Stimulated activated CD4-positive, alpha-beta T cell treated with anti-CD3 and anti-CD28 coated beads, TNF-alpha, amount 100 ng/mL, for 4 hours (primary cell): Measurements from ENCODE around the gene LILRA1.
"Not testable (repeated sequence)": the region's sequence is repeated elsewhere in the genome, so short reads cannot be mapped to it uniquely, and the experiment has no call there.

Experiments
- DNase-seq, 3 experiments: peaks; one replicate each; pipeline ENCODE4 v3.0.0-alpha.2; 2020; ENCODE audit warnings: low read depth in 3 of 3

Gene LILRA1

DNA sequence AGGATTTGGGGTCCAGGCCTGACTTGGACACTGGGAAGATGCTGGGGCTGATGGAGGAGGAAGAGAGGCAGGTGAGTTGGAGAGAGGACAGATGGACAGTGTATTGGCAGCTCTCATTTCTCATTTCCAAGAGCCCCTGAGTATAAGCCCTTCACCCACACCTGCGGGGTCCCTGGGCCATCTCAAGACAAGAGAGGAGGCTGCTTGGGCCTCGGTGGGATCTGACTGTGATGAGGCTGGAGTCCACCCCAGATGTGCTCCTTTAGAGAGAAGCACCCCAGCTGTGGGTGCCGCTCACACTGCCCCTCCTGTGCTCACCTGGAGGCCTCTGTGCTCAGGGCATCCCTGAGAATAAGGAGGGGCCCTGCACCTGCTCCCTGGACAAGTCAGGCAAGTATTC lies 16.1 kb upstream of the LILRA1 start:
- DNase-seq, result no peak

DNA sequence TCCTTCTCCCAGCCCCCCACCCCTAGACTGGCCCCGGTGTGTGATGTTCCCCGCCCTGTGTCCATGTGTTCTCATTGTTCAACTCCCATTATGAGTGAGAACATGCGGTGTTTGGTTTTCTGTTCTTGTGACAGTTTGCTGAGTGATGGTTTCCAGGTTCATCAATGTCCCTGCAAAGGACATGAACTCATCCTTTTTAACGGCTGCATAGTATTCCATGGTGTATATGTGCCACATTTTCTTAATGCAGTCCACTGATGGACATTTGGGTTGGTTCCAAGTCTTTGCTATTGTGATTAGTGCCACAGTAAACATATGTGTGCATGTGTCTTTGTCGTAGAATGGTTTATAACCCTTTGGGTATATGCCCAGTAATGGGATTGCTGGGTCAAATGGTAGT lies 15.2 kb upstream of the LILRA1 start:
- DNase-seq, result not testable (repeated sequence)

DNA sequence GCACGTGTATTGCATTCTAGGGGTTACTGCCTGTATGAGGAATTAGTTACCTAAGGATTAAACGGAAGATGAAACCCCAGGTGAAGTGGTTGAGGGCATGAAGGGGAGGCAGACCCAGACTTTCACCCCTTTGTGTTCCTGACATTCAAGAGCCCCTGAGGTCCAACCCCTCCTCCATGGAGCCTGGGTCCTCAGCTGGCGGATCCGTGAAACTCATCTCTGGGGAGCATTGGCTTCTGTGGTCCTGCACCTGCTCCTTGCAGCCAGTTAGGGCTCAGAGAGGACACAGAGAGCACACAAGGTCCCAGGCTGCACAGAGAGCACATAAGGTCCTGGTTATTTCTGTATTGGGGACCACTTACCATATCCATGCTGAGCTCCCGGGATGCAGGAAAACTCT lies 7.0 kb upstream of the LILRA1 start:
- no peak for DNase-seq

DNA sequence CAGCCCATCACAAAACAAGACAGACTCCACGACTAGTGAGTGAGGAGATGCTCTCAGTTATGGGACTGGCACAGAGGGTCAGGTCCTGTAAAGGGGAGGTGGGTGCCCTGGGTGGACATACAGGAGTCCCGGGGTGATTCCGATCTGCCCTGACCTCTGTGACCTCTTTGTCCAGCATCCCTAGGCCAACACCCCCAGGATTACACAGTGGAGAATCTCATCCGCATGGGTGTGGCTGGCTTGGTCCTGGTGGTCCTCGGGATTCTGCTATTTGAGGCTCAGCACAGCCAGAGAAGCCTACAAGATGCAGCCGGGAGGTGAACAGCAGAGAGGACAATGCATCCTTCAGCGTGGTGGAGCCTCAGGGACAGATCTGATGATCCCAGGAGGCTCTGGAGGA lies 6.4 kb upstream of the LILRA1 start:
- no peak for DNase-seq

DNA sequence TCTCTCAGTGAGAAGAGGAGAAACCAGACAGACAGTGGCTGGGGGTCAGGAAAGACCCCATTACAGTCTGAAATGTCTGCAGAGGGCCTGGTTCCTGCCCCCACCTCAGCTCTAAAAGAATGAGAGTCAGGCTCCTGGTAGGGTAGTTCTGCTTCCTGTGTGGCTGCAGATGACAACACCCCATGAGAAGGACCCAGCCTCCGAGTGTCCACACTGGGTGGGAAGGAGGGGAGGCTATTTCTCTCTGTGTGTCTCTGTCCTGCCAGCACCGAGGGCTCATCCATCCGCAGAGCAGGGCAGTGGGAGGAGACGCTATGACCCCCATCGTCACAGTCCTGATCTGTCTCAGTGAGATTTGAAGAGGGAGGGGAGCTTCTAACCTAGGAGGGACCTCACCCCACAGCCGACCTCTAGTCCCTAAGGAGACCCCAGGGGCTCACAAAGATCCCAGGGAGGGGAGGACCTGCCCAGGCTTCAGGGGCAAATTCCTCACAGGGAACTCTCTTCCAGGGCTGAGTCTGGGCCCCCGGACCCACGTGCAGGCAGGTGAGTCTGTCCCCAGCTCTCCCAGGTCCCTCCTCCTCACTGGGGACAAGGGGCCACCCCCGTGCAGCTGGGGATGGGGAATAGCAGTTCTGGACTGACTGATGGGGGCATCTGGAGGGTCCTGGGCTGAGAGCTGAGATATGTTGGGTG lies 647 bp downstream of the LILRA1 start:
- not testable (repeated sequence) for DNase-seq

DNA sequence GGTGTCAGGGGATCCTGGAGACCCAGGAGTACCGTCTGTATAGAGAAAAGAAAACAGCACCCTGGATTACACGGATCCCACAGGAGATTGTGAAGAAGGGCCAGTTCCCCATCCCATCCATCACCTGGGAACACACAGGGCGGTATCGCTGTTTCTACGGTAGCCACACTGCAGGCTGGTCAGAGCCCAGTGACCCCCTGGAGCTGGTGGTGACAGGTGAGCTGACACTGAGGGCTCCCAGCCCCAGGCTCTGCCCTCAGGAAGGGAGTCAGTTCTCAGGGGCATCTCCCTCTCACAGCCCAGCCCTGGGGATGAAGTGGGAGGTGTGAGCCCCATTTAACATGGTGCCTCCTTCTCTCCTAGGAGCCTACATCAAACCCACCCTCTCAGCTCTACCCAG lies 1.3 kb downstream of the LILRA1 start:
- DNase-seq, result no peak

DNA sequence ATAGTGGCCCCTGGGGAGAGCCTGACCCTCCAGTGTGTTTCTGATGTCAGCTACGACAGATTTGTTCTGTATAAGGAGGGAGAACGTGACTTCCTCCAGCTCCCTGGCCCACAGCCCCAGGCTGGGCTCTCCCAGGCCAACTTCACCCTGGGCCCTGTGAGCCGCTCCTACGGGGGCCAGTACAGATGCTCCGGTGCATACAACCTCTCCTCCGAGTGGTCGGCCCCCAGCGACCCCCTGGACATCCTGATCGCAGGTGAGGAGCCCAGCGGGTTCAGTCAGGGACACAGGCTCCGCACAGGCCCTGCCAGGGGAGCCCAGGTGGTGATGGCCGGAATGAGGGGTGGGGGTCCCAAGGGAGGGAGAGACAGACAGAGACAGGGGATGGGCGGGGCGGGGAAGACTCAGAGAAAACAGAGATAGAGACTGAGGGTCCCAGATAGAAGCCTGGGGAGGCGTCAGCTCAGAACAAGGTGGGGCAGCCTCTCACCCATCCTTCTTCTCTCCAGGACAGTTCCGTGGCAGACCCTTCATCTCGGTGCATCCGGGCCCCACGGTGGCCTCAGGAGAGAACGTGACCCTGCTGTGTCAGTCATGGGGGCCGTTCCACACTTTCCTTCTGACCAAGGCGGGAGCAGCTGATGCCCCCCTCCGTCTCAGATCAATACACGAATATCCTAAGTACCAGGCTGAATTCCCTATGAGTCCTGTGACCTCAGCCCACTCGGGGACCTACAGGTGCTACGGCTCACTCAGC lies 2.4 kb downstream of the LILRA1 start:
- DNase-seq, result not testable (repeated sequence)

DNA sequence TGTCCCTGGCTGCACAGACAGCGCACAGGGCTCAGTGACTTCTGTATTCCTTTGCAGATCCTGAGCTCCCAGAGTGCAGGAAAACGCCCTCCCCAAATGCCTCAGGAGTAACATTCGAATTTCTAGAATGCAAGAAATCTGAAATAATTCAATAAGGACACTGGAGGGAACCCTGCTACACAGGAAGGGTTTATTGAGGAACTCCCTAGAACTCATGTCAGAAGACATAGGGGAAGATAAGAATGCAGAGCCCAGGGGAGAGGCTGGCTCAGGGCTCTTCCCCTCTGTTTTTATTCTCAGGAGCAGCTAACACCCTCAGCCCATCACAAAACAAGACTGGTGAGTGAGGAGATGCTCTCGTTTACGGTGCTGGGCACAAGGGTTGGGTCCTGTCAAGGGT lies 6.8 kb downstream of the LILRA1 start:
- DNase-seq, result no peak

DNA sequence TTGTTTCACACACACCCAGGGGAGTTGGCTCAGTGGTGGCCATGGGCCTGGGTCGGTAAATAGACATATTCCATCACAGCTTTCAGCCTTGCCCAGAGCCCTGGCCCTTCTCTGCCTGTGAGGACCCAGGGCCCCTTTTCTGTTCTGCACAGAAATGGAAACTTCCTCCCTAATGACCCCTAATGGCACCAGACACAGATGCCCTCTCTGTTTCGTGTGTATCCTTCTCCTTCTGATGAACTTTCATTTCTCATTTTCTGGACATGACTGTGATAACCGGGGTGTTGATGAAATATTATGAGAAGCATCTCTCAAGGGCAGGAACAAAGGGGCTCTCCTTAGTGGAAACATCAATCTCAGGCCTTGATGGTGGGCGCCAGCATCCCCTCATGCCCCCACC lies 12.8 kb downstream of the LILRA1 start:
- no peak for DNase-seq

DNA sequence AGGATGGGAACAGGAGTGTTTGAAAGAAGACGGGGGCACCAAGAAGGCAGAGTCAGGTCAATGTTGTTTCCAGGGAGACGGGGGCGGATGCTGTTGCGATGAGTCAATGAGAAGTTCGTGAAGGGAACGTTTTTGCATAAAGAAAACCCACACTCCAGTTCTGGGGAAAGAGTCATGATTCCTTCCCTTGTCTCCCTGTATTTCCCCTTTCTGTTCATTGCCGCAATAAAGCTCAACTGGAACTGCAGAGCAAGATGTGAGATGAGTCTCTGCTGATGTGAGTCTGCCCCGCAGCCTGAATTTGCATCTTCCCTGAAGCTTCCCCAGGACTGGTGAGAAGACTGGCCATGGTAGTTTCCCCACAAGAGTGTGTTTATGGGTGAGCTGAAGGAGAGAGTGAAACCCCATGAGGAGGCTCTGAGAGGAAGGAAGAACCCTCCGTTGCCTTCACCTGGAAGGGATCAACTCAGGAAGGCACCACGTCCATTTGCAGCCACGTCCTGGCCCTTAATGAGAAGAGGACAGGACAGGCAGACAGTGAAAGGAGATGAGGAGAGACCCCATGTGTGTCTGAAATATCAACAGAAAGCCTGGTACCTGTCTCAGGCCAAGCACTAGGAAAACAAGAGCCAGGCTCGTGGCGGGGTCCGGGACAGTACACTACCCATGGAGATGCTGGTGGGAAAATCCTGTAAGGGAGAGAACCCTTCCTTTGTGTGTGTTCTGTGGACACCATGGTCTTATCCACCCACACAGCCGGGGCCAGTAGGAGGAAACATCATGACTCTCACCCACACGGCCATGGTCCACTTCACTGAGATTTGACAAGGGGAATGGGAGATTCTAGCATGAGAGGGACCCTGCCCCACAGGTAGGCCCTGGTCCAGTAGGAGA lies 13.7 kb downstream of the LILRA1 start:
- no peak for DNase-seq

DNA sequence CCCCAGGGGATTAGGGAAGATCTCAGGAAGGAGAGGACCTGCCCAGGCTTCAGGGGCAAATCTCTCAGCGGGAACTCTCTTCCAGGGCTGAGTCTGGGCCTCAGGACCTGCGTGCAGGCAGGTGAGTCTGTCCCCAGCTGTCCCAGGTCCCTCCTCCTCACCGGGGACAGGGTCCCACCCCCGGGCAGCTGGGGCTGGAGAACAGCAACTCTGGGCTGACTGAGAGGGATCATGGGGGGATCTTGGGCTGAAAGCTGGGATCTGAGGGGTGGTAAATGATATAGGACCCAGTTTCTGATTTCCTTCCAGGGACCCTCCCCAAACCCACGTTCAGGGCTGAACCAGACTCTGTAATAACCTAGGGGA lies 14.3 kb downstream of the LILRA1 start:
- DNase-seq, result no peak

DNA sequence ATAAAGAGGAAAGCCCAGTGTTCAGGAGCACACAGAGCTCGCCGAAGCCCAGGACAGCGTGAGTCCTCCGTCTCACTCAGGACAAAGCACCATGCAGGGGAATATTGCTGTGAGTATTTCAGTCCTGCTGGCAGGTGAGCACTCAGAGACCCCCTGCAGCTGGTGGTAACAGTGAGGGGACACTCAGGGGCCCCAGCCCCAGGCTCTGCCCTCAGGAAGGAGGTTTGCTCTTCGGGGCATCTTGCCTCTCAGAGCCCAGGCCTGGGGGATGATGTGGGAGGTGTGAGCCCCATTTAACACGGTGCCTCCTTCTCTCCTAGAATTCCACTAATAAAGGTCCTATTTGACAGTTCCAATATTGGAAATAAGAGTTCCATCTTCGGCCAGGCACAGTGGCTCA lies 14.8 kb downstream of the LILRA1 start:
- DNase-seq, result no peak

DNA sequence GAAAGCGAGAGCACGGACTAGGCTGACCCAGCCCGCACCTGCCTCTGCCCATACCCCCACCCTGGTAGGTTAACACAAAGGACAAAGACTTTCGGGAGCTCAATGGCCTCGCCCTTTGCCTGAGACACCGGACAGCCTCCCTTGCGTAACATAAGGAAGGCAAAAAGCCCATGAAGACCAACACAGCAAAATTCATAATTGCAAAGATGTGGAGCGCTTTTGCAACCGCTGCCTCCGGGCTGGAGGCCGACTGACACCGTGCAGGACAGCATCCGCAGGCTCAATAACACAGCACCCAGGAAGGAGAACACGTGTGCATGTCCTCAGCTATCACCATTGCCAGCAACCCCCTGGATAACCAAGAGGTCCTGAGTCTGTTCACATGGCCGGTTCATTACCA lies 15.4 kb downstream of the LILRA1 start:
- no peak for DNase-seq

DNA sequence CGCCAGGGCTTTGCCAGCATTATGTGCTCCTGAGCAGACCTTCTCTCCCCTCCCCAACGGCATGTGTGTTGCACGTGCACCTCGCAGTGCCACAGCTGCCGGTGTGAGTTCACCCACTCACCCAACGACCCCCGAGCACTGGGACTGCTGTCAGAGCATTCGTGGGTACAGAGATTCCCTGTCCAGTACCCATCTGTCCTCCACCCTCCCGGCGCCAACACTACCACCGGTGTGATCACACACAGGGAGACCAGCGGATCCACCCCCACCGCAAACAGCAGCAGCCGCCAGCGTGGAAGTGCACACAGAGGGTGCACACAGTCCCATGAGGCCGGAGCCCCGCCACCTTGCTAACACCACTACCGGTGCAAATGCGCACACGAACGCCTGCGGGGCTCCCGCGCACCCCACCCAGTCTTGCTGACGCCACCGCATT lies 15.9 kb downstream of the LILRA1 start:
- DNase-seq, result no peak

DNA sequence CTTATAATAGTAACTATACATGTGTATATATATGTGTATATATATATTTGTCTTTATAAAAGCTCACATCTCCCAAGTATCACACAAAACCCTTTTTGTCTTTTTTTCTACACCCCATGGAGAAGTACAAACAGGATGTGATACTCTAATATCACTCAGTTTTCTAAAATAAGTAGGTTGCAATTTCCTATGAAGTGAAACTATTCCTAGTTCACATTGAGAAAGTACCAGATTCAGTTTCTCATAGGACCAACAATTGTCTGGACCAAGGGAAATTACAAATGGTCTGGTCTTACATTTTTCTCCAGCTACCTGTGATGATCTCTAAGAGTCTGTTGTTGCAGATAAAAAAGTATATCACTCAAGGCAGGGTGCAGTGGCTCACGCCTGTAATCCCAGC lies 19.0 kb downstream of the LILRA1 start:
- no peak for DNase-seq

DNA sequence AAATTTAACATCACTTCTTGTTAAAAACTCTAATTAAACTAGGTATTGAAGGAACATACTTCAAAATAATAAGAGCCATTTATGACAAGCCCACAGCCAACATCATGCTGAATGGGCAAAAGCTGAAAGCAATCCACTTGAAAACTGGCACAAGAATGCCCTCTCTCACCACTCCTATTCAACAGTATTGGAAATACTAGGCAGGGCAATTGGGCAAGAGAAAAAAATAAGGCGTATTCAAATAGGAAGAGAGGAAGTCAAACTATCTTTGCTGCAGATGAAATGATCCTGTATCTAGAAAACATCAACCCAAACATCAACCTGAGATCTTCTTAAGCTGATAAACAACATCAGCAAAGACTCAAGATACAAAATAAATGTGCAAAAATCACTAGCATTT lies 21.3 kb downstream of the LILRA1 start:
- DNase-seq, result no peak

DNA sequence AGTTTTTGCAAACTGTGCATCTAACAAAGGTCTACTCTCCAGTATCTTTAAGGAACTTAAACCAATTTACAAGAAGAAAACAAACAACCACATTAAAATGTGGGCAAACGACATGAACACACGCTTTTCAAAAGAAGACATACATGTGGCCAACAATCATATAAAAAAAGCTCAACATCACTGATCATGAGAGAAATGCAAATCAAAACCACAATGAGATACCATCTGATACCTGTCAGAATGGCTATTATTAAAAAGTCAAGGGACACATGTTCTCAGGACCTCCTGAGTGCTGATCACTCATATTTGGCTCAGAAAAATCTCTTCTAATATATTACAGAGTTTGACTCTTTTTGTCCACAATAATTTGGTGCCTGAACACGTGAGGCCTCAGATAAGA lies 22.6 kb downstream of the LILRA1 start:
- no peak for DNase-seq

DNA sequence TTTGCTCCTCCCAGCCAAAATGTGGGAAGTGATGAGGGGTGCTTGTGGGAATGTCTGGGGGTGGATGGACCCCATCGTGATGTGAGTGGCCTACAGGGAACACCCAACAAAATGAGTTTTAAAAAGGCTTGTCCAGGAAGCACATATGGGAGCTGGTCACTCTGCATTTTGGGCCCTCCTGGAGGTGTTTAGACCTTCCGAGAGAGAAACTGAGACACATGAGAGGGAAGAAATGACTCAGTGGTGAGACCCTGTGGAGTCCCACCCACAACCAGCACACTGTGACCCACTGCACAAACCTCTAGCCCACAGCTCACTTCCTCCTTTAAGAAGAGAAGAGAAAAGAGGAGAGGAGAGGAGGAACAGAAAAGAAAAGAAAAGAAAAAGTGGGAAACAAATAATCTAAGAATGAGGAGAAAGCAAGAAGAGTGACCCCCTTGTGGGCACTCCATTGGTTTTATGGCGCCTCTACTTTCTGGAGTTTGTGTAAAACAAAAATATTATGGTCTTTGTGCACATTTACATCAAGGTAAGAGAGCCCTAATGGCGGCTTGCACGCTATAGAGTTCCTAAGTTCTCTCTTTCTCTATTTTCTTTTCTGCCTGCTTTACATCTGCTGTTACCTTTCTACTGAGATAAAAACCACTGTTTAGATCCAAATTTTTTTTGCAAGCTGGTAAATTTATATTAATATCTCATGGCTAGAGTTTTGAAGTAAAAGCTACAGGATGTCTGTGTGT lies 23.6 kb downstream of the LILRA1 start:
- no peak for DNase-seq

DNA sequence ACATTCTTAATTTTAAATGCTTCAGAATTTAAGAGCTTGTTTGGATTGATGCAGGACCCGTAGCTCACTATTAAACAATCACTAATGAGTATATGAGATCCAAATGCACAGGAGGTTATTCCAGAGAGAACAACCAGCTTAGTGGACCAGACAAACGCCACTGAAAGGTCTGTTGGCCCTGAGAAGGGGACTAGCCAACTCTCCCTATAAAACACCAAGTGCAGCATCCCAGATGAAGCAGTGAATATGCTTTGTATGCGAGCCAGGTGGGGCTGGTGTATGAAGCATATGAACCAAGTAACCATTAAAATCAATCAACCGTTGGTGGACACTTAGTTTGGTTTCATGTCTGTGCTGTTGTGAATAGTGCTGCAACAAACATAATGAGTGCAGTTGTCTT lies 27.0 kb downstream of the LILRA1 start:
- DNase-seq, result no peak

DNA sequence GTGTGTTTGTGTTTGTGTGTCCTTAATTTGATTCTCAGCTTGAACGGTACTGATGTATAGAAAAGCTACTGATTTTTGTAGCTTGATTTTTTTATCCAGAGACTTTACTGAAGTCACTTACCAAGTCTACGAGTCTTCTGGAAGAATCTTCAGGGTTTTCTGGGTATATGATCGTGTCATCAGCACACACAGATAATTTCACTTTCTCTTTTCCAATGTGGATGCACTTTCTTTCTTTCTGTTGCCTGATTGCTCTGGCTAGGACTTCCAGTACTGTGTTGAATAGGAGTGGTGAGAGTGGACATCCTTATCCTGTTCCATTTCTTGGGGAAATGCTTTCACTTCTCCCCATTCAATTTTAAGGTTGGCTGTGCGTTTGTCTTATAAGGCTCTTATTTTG lies 29.0 kb downstream of the LILRA1 start:
- DNase-seq, result no peak

DNA sequence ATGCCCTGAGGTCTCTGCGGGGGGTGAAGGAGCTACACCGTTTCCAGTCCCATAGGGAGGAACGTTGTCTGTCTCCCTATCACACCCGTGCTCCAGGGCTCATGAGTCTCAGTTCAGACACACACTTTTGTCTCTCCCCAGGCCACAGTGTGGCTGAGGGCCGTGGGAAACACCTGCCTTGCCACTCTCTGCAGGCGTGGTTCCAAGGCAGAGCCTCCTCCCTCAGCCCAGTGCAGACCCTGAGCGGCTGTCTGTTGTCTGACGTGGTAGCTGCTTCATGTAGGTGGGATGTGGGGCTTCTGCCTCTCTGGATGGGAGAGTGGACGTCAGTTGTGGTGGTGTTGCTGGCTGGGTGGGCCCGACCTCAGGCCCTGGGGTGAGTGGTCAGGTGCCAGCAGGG lies 30.8 kb downstream of the LILRA1 start:
- DNase-seq, result not testable (repeated sequence)
